ENCODE results near the gene YBX1. TPM values are rescaled to one million over a fixed set of nuclear protein-coding genes. Genes with fewer than 3 reads are reported as not detected.

Gene YBX1
- polyA plus RNA-seq, 3 donors: 579 to 686 (median 678) TPM

Other genes with a start within 250 kb of the YBX1 start
- 1 to 10 TPM; 3.2 to 4.3 (median 4.2) TPM for gene ZMYND12, start 226.4 kb upstream of the YBX1 start, polyA plus RNA-seq (ENCODE audit: insufficient read length in 3 of 3)
- 10 to 100 TPM; 73.7 to 85.5 (median 76.3) TPM for gene PPCS, start 225.9 kb upstream of the YBX1 start, polyA plus RNA-seq (ENCODE audit: insufficient read length in 3 of 3)
- gene CCDC30, start 219.1 kb upstream of the YBX1 start, polyA plus RNA-seq (ENCODE audit: insufficient read length in 3 of 3): 10 to 100 TPM; 15.3 to 26.9 (median 21.0) TPM
- gene PPIH, start 24.0 kb upstream of the YBX1 start, polyA plus RNA-seq (ENCODE audit: insufficient read length in 3 of 3): 10 to 100 TPM; 50.1 to 58.6 (median 54.9) TPM
- 100 to 1,000 TPM in 1 of 3 donors, 10 to 100 TPM in 2; 72.7 to 109 (median 93.4) TPM for gene CLDN19, start 57.8 kb downstream of the YBX1 start, polyA plus RNA-seq (ENCODE audit: insufficient read length in 3 of 3)
- 10 to 100 TPM; 67.2 to 78.4 (median 68.1) TPM for gene P3H1, start 84.6 kb downstream of the YBX1 start, polyA plus RNA-seq (ENCODE audit: insufficient read length in 3 of 3)
- 10 to 100 TPM; 10.1 to 15.1 (median 10.8) TPM for gene C1orf50, start 84.8 kb downstream of the YBX1 start, polyA plus RNA-seq (ENCODE audit: insufficient read length in 3 of 3)
- gene TMEM269, start 102.6 kb downstream of the YBX1 start, polyA plus RNA-seq (ENCODE audit: insufficient read length in 3 of 3): 1 to 10 TPM in 1 of 3 donors, under 1 TPM in 2; 0.80 to 1.1 (median 0.86) TPM
- 10 to 100 TPM; 19.2 to 22.0 (median 19.2) TPM for gene ERMAP, start 134.7 kb downstream of the YBX1 start, polyA plus RNA-seq (ENCODE audit: insufficient read length in 3 of 3)
- gene SVBP, start 135.0 kb downstream of the YBX1 start, polyA plus RNA-seq (ENCODE audit: insufficient read length in 3 of 3): 10 to 100 TPM; 55.1 to 72.2 (median 71.3) TPM
- gene ZNF691, start 164.2 kb downstream of the YBX1 start, polyA plus RNA-seq (ENCODE audit: insufficient read length in 3 of 3): 10 to 100 TPM; 19.3 to 21.1 (median 21.1) TPM

Measured in renal cortex interstitium (tissue), 3 donors.